ENCODE data around the gene MAB21L2.
"Not testable (repeated sequence)": the region's sequence is repeated elsewhere in the genome, so short reads cannot be mapped to it uniquely, and the experiment has no call there.

Gene MAB21L2

DNA sequence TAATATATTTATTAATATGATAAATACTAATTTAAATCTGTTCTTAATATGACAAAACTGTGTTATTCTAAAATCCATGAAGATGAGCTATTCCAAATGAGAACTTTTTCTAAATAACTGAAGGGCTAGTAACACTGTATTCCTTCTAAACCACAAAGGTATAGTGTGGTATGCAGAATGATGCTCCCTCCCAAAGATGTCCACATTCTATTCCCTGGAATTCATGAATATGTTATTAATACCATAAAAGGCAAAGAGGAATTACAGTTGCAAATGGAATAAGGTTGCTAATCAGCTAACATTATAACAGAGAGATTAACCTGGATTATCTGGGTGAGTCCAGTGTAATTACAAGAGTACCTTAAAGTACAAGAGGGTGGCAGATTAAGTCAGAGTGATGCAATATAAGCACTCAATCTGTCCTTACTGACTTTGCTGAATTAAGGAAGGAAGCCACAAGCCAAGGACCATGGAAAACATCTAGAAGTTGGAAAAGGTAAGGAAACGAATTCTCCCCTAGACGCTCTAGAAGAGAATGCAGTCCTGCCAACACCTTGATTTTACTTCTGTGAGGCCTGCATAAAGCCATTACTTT is 20.7 kb upstream of the MAB21L2 start:
- Histone ChIP-seq H3K4me3 (no peak overlapping the region), H3K9me3 (replicated peaks in 1 of 11) (peaks cover 0 to 7% (median 5%) of the 10 kb centered on the region in 11 experiments; a peak in 10 of 22 replicates), H3K4me2 (no peak overlapping the region), H3K9ac (no peak overlapping the region), H3K4me1 (no peaks in the 10 kb centered on the region), H3K36me3 (no peaks in the 10 kb centered on the region; a peak in 1 of 22 replicates), H4K20me1 (no peaks in the 10 kb centered on the region), H3K27ac (no peak overlapping the region), H3K27me3 (no peaks in the 10 kb centered on the region)
- TF ChIP-seq Cebpa-rat (IDR thresholded peaks at IDR 0.05), result no peak

DNA sequence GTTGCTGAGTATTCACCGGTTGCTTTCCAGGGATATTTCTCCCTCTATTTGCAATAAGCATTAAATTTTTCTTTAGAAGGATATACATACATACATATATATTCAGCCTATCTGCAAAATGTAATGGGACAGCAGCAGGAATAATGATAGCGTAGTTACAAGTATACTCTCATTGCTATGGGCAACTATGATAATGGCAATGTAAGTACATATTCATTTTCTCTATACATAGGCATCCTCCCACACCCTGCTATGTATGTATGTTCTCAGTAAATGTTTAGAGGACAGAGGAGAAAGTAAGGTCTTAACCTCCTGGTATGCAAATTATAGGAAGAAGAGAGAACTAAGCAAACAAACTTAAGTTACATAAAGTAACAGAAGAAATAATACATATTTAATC is 19.7 kb upstream of the MAB21L2 start:
- Histone ChIP-seq H3K4me2 (no peak overlapping the region), H3K36me3 (no peaks in the 10 kb centered on the region; a peak in 1 of 22 replicates)
- no peak for TF ChIP-seq Cebpa-rat (IDR thresholded peaks at IDR 0.05)

DNA sequence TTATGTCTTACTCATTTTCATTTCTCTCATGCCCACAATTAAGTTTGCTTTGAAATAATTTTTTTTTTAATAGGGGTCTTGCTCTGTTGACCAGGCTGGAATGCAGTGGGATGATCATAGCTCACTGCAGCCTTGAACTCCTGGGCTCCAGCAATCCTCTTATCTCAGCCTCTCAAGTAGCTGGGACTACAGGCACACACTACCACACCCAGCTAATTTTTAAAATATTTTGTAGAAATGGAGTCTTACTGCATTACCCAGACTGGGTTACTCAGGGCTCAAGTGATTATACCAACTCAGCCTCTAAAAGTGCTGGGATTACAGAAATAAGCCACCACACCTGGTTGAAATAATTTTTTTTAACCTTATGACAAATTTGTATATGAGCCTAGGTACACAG is 19.2 kb upstream of the MAB21L2 start:
- Histone ChIP-seq H3K4me1 (no peaks in the 10 kb centered on the region), H3K27ac (no peak overlapping the region), H3K4me3 (no peak overlapping the region), H3K36me3 (no peaks in the 10 kb centered on the region; a peak in 1 of 22 replicates), H3K4me2 (no peak overlapping the region), H3K27me3 (no peaks in the 10 kb centered on the region), H3K9ac (no peak overlapping the region), H3K9me3 (replicated peaks in 1 of 11) (peaks cover 0 to 7% (median 5%) of the 10 kb centered on the region in 11 experiments; a peak in 10 of 22 replicates), H4K20me1 (no peaks in the 10 kb centered on the region)
- no peak for TF ChIP-seq Cebpa-rat (IDR thresholded peaks at IDR 0.05)

More for the DNA sequence above, 19.7 kb upstream of the MAB21L2 start:
- Histone ChIP-seq H3K27me3 (no peaks in the 10 kb centered on the region), H3K9ac (no peak overlapping the region), H3K27ac (no peak overlapping the region), H4K20me1 (no peaks in the 10 kb centered on the region), H3K4me3 (no peak overlapping the region), H3K4me1 (no peaks in the 10 kb centered on the region), H3K9me3 (replicated peaks in 1 of 11) (peaks cover 0 to 7% (median 5%) of the 10 kb centered on the region in 11 experiments; a peak in 10 of 22 replicates)

DNA sequence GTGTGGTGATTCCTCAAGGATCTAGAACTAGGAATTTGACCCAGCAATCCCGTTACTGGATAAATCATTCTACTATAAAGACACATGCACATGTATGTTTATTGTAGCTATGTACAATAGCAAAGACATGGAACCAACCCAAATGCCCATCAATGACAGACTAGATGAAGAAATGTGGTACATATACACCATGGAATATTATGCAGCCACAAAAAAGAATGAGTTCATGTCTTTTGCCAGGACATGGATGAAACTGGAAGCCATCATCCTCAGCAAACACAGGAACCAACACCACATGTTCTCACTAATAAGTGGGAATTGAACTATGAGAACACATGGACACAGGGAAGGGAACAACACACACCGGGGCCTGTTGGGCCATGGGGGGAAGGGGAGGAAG is 17.0 kb upstream of the MAB21L2 start:
- not testable (repeated sequence) for H3K36me3 ChIP-seq; H3K9ac ChIP-seq; H3K9me3 ChIP-seq (replicated peaks in 1 of 11); H3K27ac ChIP-seq; H3K4me1 ChIP-seq; H4K20me1 ChIP-seq; H3K4me3 ChIP-seq; H3K4me2 ChIP-seq; H3K27me3 ChIP-seq

DNA sequence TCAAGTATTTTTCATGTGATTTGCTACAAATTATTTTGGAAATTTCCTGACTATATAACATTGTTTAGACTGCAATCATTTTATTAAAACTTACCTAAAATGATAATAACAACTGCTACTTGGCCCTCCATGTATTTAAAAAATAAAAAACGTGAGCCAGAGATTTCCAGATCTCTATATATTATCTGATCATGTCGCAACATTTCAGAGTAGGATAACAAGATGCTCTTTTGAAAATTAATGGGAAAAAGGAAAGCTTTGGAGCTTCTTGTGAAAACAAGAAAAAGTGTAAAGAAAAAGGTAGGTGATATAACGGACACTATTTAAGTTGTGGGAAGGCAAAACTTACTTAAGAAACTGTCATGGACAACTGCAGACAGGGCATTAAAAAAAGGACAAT is 14.9 kb upstream of the MAB21L2 start:
- H3K4me3 ChIP-seq, result no peak overlapping the region
- H4K20me1 ChIP-seq, result no peaks in the 10 kb centered on the region

DNA sequence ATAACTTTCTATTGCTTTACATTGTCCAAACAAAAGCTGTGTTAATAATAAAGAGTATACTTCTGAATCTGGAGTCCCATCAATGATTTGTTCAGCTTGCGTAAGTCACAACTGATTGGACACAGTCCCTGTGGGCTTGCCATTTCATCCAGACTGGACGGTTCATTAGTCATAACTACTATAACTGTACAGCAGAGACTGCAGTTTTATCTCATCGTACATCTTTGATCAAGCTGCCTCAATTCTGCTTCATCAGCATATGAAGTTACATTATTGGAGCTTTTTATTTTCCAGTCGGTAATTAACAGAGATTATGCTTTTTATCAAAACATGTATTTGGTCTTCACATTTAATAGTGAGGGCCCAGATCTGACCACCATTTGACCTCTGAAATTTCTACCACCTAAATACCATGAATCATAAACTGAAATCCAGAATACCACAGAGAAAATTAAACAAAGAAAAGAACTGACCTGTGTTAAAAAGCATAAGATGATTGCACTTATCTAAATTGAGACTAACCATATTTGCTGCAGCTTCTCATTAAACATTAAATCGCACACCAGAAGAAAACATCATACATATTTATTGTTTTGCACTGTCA is 12.5 kb upstream of the MAB21L2 start:
- H3K4me1 ChIP-seq, result peaks cover 0 to 5% (median 0%) of the 10 kb centered on the region in 10 experiments; a peak in 1 of 20 replicates

More for the DNA sequence above, 14.9 kb upstream of the MAB21L2 start:
- Histone ChIP-seq H3K36me3 (no peaks in the 10 kb centered on the region; a peak in 1 of 22 replicates), H3K27ac (no peak overlapping the region), H3K9me3 (replicated peaks in 1 of 11) (peaks cover 0 to 7% (median 5%) of the 10 kb centered on the region in 11 experiments; a peak in 10 of 22 replicates), H3K4me2 (no peak overlapping the region), H3K9ac (no peak overlapping the region), H3K4me1 (no peaks in the 10 kb centered on the region), H3K27me3 (no peaks in the 10 kb centered on the region)
- TF ChIP-seq Cebpa-rat (IDR thresholded peaks at IDR 0.05), result no peak

DNA sequence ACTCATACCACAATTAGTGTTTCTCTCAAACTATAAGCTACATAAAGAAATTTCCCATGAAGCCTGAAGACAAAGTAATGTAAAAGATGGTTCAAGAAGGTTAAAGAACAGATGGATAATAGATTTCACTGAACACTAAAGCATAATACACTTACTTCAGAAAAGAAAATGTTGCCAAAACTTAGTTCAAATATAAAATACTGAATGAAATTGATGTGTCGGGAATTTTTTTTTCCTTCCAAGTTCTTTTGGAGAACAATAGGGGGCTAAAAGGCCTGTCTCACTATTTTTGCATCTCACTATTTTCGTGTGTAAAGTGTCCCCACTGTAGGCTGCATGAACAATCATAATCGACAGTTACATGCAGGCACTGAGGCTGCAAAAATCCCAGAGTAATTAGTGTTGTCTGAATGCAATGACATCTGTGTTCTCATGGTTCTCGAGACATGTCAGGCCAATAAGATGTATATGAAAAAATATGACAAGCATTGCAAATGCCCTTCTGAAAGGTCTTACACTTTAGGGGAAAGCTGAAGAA is 11.9 kb upstream of the MAB21L2 start:
- no peak overlapping the region for H3K4me2 ChIP-seq
- H3K9me3 ChIP-seq (replicated peaks in 1 of 11), result peaks cover 0 to 3% (median 2%) of the 10 kb centered on the region in 11 experiments; a peak in 10 of 22 replicates
- H3K27me3 ChIP-seq, result no peaks in the 10 kb centered on the region
- TF ChIP-seq Cebpa-rat (IDR thresholded peaks at IDR 0.05), result no peak
- H3K4me1 ChIP-seq, result peaks cover 0 to 5% (median 0%) of the 10 kb centered on the region in 10 experiments; a peak in 1 of 20 replicates
- no peak overlapping the region for H3K9ac ChIP-seq
- H3K36me3 ChIP-seq, result no peaks in the 10 kb centered on the region; a peak in 1 of 22 replicates
- no peaks in the 10 kb centered on the region; a peak in 1 of 22 replicates for H4K20me1 ChIP-seq
- H3K27ac ChIP-seq, result no peak overlapping the region
- no peak overlapping the region for H3K4me3 ChIP-seq

More for the DNA sequence above, 12.5 kb upstream of the MAB21L2 start:
- Histone ChIP-seq H3K27me3 (no peaks in the 10 kb centered on the region), H3K4me3 (no peak overlapping the region), H3K27ac (no peak overlapping the region), H4K20me1 (no peaks in the 10 kb centered on the region; a peak in 1 of 22 replicates), H3K36me3 (no peaks in the 10 kb centered on the region; a peak in 1 of 22 replicates), H3K9ac (no peak overlapping the region), H3K9me3 (replicated peaks in 1 of 11) (peaks cover 0 to 7% (median 5%) of the 10 kb centered on the region in 11 experiments; a peak in 10 of 22 replicates), H3K4me2 (no peak overlapping the region)
- no peak for TF ChIP-seq Cebpa-rat (IDR thresholded peaks at IDR 0.05)

DNA sequence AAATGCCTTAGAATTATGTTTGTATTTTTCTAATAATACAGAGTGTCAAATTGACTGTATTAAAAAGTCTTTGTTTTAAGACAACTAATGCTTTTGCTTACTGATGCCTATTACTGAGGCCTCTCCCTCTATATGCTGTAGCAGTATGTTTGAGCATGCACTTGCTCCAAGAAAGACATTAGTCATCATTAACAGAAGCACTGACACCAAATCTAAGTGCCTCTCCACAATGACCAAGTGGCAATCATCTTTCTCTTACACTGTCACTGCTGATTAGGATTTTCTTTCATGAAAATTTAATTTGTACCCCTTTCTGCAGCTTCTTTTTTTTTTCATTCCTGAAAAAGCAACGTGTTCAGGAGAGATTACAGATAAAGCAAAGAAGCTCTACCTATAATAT is 11.1 kb upstream of the MAB21L2 start:
- H3K27me3 ChIP-seq, result no peaks in the 10 kb centered on the region
- no peaks in the 10 kb centered on the region; a peak in 1 of 22 replicates for H4K20me1 ChIP-seq
- no peak overlapping the region for H3K4me3 ChIP-seq
- H3K9me3 ChIP-seq (replicated peaks in 1 of 11), result no peaks in the 10 kb centered on the region
- H3K36me3 ChIP-seq, result no peaks in the 10 kb centered on the region
- H3K4me2 ChIP-seq, result no peak overlapping the region
- no peak overlapping the region for H3K27ac ChIP-seq
- TF ChIP-seq Cebpa-rat (IDR thresholded peaks at IDR 0.05), result no peak
- no peak overlapping the region for H3K9ac ChIP-seq
- peaks cover 0 to 5% (median 0%) of the 10 kb centered on the region in 10 experiments; a peak in 1 of 20 replicates for H3K4me1 ChIP-seq

DNA sequence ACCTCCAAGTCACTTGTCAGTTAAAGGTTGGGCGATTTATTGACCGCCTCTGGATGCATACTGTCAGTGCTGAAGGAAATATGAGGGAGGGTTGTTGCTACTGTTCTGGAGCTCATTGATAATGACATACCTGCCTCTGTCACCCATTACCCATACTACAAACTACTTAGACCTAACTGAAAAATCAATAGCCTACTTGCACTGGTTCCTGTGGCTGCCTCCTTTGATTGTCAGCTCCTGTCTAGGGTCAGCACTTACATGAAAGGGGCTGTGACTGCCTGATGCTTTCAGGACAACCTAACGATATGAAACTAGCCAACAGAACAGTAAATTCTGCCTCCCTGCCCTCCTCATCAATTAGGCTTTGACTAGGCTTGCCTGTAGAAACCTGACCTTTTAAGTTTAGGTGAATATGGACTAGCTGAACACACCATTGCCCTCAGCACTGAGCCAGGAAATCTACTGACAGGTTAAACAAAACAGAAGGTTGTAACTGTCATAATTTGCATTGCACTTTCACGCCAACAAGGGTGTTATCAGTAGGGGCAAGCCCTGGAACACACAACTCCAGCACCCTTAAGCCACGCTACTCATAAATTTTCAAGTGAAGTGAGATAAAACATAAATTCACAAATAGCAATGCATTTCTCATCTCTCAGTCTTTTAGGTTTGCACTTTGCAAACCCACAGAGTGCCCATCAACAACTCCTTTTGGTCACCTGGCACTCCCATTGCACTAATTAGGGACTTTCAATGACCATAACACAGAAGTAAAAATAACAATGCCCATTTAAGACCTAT is 9.0 kb upstream of the MAB21L2 start:
- Histone ChIP-seq H4K20me1 (no peaks in the 10 kb centered on the region; a peak in 1 of 22 replicates), H3K4me3 (no peak overlapping the region), H3K36me3 (no peaks in the 10 kb centered on the region), H3K27me3 (no peaks in the 10 kb centered on the region), H3K4me2 (no peak overlapping the region), H3K4me1 (peaks cover 0 to 5% (median 0%) of the 10 kb centered on the region in 10 experiments; a peak in 1 of 20 replicates), H3K9me3 (replicated peaks in 1 of 11) (no peaks in the 10 kb centered on the region), H3K9ac (no peak overlapping the region), H3K27ac (no peak overlapping the region)
- no peak for TF ChIP-seq Cebpa-rat (IDR thresholded peaks at IDR 0.05)

Measured in BLaER1 treated with 17β-estradiol and CSF1 and Interleukin-3, amounts not matched to agents 10 nM and 100 nM (cell line).